HEK293 (cell line): Measurements from ENCODE around the gene IL5.

Experiments used
- BCL6B ChIP-seq: fragments of 450-650 bp; formaldehyde crosslinking; IDR thresholded peaks from 2 replicates; pipeline ENCODE4 v1.5.1; 2017; ENCODE audit warnings: missing biosample characterization, missing genetic modification characterization
- CTCF ChIP-seq: fragments of 450-650 bp; formaldehyde crosslinking; IDR thresholded peaks from 2 replicates; pipeline ENCODE4 v1.5.1; 2016; ENCODE audit warnings: missing biosample characterization, missing genetic modification characterization
- INSM2 ChIP-seq: fragments of 450-650 bp; formaldehyde crosslinking; IDR thresholded peaks from 2 replicates; pipeline ENCODE4 v1.5.1; 2016; ENCODE audit warnings: missing biosample characterization, missing genetic modification characterization
- MEIS1 ChIP-seq: sonication (generic); formaldehyde crosslinking; IDR thresholded peaks from 2 replicates; pipeline ENCODE4 v1.8.1; 2022; ENCODE audit warnings: missing genetic modification reagents, mild to moderate bottlenecking, borderline replicate concordance
- OSR2 ChIP-seq: fragments of 450-650 bp; formaldehyde crosslinking; IDR thresholded peaks from 2 replicates; pipeline ENCODE4 v1.5.1; 2016; ENCODE audit warnings: missing biosample characterization, missing genetic modification characterization
- PRDM4 ChIP-seq: fragments of 450-650 bp; formaldehyde crosslinking; IDR thresholded peaks from 2 replicates; pipeline ENCODE4 v1.5.1; 2017; ENCODE audit warnings: missing biosample characterization, missing genetic modification characterization
- TCF7L2 ChIP-seq: IDR thresholded peaks from 2 replicates; pipeline ENCODE4 v1.6.1; 2011; ENCODE audit warnings: low read depth, mild to moderate bottlenecking, inconsistent platforms, low read length, moderate library complexity, borderline replicate concordance
- ZBTB10 ChIP-seq: fragments of 450-650 bp; formaldehyde crosslinking; IDR thresholded peaks from 2 replicates; pipeline ENCODE4 v1.5.1; 2016; ENCODE audit warnings: missing biosample characterization, missing genetic modification characterization
- ZBTB8A ChIP-seq: fragments of 450-650 bp; formaldehyde crosslinking; IDR thresholded peaks from 2 replicates; pipeline ENCODE4 v1.5.1; 2016; ENCODE audit warnings: missing biosample characterization, missing genetic modification characterization
- ZFP69B ChIP-seq: fragments of 450-650 bp; formaldehyde crosslinking; IDR thresholded peaks from 2 replicates; pipeline ENCODE4 v1.5.1; 2016; ENCODE audit warnings: missing biosample characterization, missing genetic modification characterization
- ZNF121 ChIP-seq: fragments of 450-650 bp; formaldehyde crosslinking; IDR thresholded peaks from 2 replicates; pipeline ENCODE4 v1.5.1; 2016; ENCODE audit warnings: missing biosample characterization, missing genetic modification characterization
- ZNF324 ChIP-seq: fragments of 450-650 bp; formaldehyde crosslinking; IDR thresholded peaks from 2 replicates; pipeline ENCODE4 v1.5.1; 2016; ENCODE audit warnings: missing biosample characterization, missing genetic modification characterization
- ZNF354C ChIP-seq: fragments of 450-650 bp; formaldehyde crosslinking; IDR thresholded peaks from 2 replicates; pipeline ENCODE4 v1.5.1; 2016; ENCODE audit warnings: missing biosample characterization, missing genetic modification characterization, low read depth, borderline replicate concordance
- ZNF488 ChIP-seq: fragments of 450-650 bp; formaldehyde crosslinking; IDR thresholded peaks from 2 replicates; pipeline ENCODE4 v1.5.1; 2016; ENCODE audit warnings: missing biosample characterization, missing genetic modification characterization
- ZNF514 ChIP-seq: fragments of 450-650 bp; formaldehyde crosslinking; IDR thresholded peaks from 2 replicates; pipeline ENCODE4 v1.5.1; 2016; ENCODE audit warnings: missing biosample characterization, missing genetic modification characterization
- ZNF544 ChIP-seq: fragments of 450-650 bp; formaldehyde crosslinking; IDR thresholded peaks from 2 replicates; pipeline ENCODE4 v1.5.0; 2017; ENCODE audit warnings: missing biosample characterization, missing genetic modification characterization
- ZNF549 ChIP-seq: fragments of 450-650 bp; IDR thresholded peaks from 2 replicates; pipeline ENCODE4 v1.5.1; 2018; ENCODE audit warnings: missing biosample characterization, missing genetic modification characterization, mild to moderate bottlenecking, inconsistent platforms, moderate library complexity
- ZNF555 ChIP-seq: fragments of 450-650 bp; formaldehyde crosslinking; conservative IDR thresholded peaks from 2 replicates; pipeline ENCODE4 v1.5.1; 2017; ENCODE audit warnings: missing biosample characterization, mild to moderate bottlenecking, missing genetic modification characterization, inconsistent platforms
- ZNF596 ChIP-seq: fragments of 450-650 bp; IDR thresholded peaks from 2 replicates; pipeline ENCODE4 v1.5.0; 2018; ENCODE audit warnings: missing biosample characterization, mild to moderate bottlenecking, missing genetic modification characterization, moderate library complexity
- ZNF624 ChIP-seq: fragments of 450-650 bp; formaldehyde crosslinking; IDR thresholded peaks from 2 replicates; pipeline ENCODE4 v1.5.1; 2017; ENCODE audit warnings: missing biosample characterization, missing genetic modification characterization
- ZNF704 ChIP-seq: fragments of 450-650 bp; formaldehyde crosslinking; IDR thresholded peaks from 2 replicates; pipeline ENCODE4 v1.5.1; 2016; ENCODE audit warnings: missing biosample characterization, missing genetic modification characterization
- ZSCAN23 ChIP-seq: fragments of 450-650 bp; formaldehyde crosslinking; IDR thresholded peaks from 2 replicates; pipeline ENCODE4 v1.5.1; 2016; ENCODE audit warnings: missing biosample characterization, missing genetic modification characterization
- ZSCAN30 ChIP-seq: fragments of 450-650 bp; IDR thresholded peaks from 2 replicates; pipeline ENCODE4 v1.5.1; 2018; ENCODE audit warnings: missing biosample characterization, mild to moderate bottlenecking, missing genetic modification characterization, moderate library complexity
- TF ChIP-seq, protein P1 (sequence below): fragments of 450-650 bp; formaldehyde crosslinking; IDR thresholded peaks from 2 replicates; pipeline ENCODE4 v1.5.1; 2016; ENCODE audit warnings: missing biosample characterization, missing genetic modification characterization, low read depth

Gene IL5

GRCh38 chr5:132496631-132497487, 46.5 kb downstream of the IL5 start (continued):
- peak; percentile 79; the same call in 1 of the 2 replicates for TF ChIP-seq ZBTB10 (tag by site-specific recombination)
- peak; percentile 22; the same call in 1 of the 2 replicates for TF ChIP-seq ZSCAN30 (tag by site-specific recombination)
- no peak for TF ChIP-seq ZFP69B (tag by site-specific recombination)
- no peak for TF ChIP-seq ZNF514 (tag by site-specific recombination)
- TF ChIP-seq ZNF488 (tag by site-specific recombination): no peak
- 0 out of 2 replicates have a peak, but pooled peaks have one; percentile 5 for TF ChIP-seq CTCF (tag by site-specific recombination)
- TF ChIP-seq ZNF704 (tag by site-specific recombination): no peak
- no peak for TF ChIP-seq ZNF549 (tag by site-specific recombination)
- no peak for TF ChIP-seq TCF7L2
- TF ChIP-seq OSR2: no peak
- TF ChIP-seq ZNF544 (tag by site-specific recombination): no peak
- no peak for TF ChIP-seq MEIS1
- no peak for TF ChIP-seq ZSCAN23 (tag by site-specific recombination)
- TF ChIP-seq INSM2 (tag by site-specific recombination): peak; percentile 21; the same call in 1 of the 2 replicates
- no peak for TF ChIP-seq PRDM4 (tag by site-specific recombination)
- no peak for TF ChIP-seq ZNF121 (tag by site-specific recombination)
- no peak for TF ChIP-seq ZNF624
- no peak for TF ChIP-seq ZNF555 (tag by site-specific recombination)
- TF ChIP-seq ZNF354C: no peak
- no peak for TF ChIP-seq ZNF324 (tag by site-specific recombination)
- no peak for TF ChIP-seq ZNF596 (tag by site-specific recombination)
- TF ChIP-seq ZBTB8A (tag by site-specific recombination): peak; percentile 59; the same call in 1 of the 2 replicates
- TF ChIP-seq BCL6B (tag by site-specific recombination): no peak
- TF ChIP-seq, protein P1, sequence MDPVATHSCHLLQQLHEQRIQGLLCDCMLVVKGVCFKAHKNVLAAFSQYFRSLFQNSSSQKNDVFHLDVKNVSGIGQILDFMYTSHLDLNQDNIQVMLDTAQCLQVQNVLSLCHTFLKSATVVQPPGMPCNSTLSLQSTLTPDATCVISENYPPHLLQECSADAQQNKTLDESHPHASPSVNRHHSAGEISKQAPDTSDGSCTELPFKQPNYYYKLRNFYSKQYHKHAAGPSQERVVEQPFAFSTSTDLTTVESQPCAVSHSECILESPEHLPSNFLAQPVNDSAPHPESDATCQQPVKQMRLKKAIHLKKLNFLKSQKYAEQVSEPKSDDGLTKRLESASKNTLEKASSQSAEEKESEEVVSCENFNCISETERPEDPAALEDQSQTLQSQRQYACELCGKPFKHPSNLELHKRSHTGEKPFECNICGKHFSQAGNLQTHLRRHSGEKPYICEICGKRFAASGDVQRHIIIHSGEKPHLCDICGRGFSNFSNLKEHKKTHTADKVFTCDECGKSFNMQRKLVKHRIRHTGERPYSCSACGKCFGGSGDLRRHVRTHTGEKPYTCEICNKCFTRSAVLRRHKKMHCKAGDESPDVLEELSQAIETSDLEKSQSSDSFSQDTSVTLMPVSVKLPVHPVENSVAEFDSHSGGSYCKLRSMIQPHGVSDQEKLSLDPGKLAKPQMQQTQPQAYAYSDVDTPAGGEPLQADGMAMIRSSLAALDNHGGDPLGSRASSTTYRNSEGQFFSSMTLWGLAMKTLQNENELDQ: no peak
